Measurements from ENCODE around the gene HSFX2.
"Not testable (repeated sequence)": the region's sequence is repeated elsewhere in the genome, so short reads cannot be mapped to it uniquely, and the experiment has no call there.

HSFX2 gene, protein sequence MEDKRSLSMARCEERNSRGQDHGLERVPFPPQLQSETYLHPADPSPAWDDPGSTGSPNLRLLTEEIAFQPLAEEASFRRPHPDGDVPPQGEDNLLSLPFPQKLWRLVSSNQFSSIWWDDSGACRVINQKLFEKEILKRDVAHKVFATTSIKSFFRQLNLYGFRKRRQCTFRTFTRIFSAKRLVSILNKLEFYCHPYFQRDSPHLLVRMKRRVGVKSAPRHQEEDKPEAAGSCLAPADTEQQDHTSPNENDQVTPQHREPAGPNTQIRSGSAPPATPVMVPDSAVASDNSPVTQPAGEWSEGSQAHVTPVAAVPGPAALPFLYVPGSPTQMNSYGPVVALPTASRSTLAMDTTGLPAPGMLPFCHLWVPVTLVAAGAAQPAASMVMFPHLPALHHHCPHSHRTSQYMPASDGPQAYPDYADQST

DNA sequence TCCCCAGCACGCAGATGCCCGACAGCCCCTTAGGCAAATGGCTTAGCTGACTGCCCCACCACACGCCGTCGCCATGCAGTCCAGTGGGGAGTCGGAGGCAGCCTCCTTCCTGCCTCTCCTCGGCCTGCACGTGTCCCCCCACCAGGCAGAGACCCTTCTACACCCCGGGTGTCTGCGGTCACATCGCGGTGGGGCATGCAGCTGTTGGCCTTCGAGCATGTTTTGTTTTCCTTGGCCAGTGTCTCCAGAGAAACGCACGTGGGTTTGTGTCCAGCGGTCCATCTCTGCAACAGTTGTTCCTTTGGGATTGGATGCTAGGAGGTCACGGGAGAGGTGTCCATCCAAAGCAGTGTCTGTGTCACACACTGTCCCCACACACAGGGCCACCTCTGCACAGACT lies at the start of gene HSFX2:
HSFX2 (minus strand) TSS at position 101 of the 400 bp plus-strand sequence. CDS start 614 bp downstream, outside the sequence.
- H3K4me1 Mint-ChIP-seq (ENCODE audit: low read depth); H3K4me3 Mint-ChIP-seq; H3K27ac Mint-ChIP-seq; H3K27me3 Mint-ChIP-seq; H3K9me3 Mint-ChIP-seq (ENCODE audit: low read depth); H3K36me3 Mint-ChIP-seq: not testable (repeated sequence)

DNA sequence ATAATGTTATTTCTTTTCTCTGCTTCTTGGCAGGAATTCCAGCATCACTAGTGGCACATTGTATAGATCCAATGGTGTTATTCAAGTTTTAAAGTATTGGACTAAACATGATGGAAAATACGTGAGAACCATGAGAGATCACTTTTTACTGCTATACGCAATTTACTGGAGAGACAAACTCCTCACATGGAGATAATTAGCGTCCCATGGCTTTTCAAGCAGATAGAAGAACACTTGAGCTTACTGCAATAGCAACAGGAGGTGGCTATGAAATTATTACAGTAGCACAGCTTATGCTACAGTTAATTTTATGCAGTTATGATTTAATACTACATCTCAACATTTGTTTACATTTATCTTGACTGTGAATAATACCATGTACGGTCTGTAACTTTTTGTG lies 48.4 kb upstream of the HSFX2 start:
- no peaks in the 10 kb centered on the region for H3K36me3 Mint-ChIP-seq
- no peak overlapping the region for H3K4me3 Mint-ChIP-seq
- peaks cover 4% of the 10 kb centered on the region for H3K4me1 Mint-ChIP-seq (ENCODE audit: low read depth)
- H3K27ac Mint-ChIP-seq: no peak overlapping the region
- H3K9me3 Mint-ChIP-seq (ENCODE audit: low read depth): no peaks in the 10 kb centered on the region
- peaks cover 1% of the 10 kb centered on the region for H3K27me3 Mint-ChIP-seq

DNA sequence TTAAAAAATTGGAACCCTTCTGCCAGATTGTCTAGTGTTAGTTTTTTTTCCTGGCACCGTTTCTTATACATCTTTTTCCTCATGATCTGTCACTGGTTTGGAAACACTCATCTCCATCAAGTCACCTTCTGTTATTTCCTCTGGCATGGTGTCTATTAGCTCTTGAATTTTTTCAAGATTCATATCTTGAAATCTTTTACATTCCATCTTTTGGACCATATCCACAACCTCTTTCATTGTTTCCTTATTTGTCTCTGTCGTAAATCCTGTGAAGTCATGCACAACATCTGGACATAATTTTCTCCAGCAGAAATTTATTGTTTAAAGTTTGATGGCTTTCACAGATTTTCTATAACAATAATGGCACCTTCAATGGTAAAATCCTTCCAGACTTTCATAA lies 46.7 kb upstream of the HSFX2 start:
- Mint-ChIP-seq H3K27ac (no peak overlapping the region), H3K36me3 (no peaks in the 10 kb centered on the region), H3K4me1 (ENCODE audit: low read depth) (peaks cover 4% of the 10 kb centered on the region), H3K4me3 (no peak overlapping the region), H3K9me3 (ENCODE audit: low read depth) (no peaks in the 10 kb centered on the region), H3K27me3 (peaks cover 1% of the 10 kb centered on the region)

DNA sequence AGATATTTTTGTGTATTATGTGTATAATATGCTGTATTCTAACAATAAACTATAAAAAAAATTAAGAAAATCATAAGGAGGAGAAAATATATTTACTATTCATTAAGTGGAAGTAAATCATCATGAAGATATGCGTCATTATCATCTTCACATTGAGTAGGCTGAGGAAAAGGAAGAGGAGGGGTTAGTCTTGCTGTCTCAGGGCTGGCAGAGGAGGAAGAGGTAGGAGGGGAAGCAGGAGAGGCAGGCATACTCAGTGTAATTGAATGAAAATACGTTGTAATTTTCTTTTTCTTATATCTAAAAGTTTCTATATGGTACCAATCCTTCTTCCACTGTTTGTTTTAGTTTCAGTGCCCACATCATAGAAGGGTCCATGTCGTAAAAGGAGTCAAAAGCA lies 46.3 kb upstream of the HSFX2 start:
- Mint-ChIP-seq H3K4me3 (no peak overlapping the region), H3K9me3 (ENCODE audit: low read depth) (no peaks in the 10 kb centered on the region), H3K36me3 (no peaks in the 10 kb centered on the region), H3K27ac (no peak overlapping the region), H3K4me1 (ENCODE audit: low read depth) (peaks cover 4% of the 10 kb centered on the region), H3K27me3 (peaks cover 1% of the 10 kb centered on the region)

DNA sequence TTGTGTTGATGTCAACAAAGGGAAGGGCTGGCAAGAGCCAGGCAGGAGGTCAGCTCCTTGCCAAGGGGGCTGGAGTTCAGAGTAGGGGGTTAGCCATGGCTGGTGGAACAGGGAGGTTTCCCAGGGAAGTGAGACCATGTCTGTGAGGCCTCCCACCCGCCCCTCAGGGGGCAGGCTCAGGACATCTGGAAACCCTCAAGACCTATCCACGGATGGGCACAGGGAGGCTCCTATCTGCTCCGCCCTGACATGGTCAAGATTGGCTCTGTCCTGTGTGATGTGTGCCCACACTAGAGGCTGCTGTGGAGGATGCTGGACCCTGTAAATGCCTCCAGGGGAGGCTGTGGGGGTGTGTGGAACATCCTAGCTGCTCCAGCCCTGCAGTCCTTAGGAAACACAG lies 44.5 kb upstream of the HSFX2 start:
- Mint-ChIP-seq H3K27me3 (peaks cover 1% of the 10 kb centered on the region), H3K4me3 (no peak overlapping the region), H3K27ac (no peak overlapping the region), H3K4me1 (ENCODE audit: low read depth) (peaks cover 4% of the 10 kb centered on the region), H3K36me3 (no peaks in the 10 kb centered on the region), H3K9me3 (ENCODE audit: low read depth) (no peaks in the 10 kb centered on the region)

DNA sequence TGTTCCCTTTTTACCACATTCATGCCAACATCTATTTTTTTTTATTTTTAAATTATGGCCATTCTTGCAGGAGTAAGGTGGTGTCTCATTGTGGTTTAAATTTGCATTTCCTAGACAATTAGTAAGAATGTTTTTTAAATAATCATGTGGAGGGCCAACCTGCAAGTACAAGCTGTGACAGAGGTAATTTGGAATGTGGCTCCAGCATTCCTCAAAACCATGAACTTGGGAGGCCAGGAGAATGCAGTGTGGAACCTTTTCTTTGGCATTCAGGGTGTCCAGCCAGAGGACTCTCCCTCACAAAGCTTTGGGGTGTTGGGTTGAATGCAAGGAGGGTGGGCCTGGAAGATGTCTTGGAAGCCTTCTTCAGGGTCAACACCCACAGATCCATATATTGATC lies 43.7 kb upstream of the HSFX2 start:
- Mint-ChIP-seq H3K27ac (no peak overlapping the region), H3K36me3 (no peaks in the 10 kb centered on the region), H3K4me3 (no peak overlapping the region), H3K9me3 (ENCODE audit: low read depth) (no peaks in the 10 kb centered on the region), H3K27me3 (peaks cover 1% of the 10 kb centered on the region), H3K4me1 (ENCODE audit: low read depth) (peaks cover 4% of the 10 kb centered on the region)

DNA sequence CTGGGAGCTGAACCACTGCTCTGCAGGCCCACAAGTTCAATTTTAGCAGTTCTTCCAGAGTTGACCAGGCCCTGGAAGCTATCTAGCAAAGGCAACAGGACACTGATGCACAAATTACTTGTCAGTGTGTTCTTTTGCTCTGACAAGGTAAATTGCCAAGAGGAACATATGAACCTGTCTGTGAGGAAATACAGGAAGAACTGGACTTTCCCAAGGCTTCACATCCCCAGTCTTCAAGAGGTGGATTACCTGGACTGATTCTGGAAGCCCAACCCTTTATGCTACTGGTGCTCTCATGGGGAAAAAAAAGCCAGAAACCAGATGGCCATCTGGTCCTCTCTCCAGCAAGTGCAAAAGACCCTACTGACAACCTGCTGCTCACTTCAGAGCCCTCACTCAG lies 38.4 kb upstream of the HSFX2 start:
- Mint-ChIP-seq H3K27ac (no peak overlapping the region), H3K9me3 (ENCODE audit: low read depth) (no peaks in the 10 kb centered on the region)

DNA sequence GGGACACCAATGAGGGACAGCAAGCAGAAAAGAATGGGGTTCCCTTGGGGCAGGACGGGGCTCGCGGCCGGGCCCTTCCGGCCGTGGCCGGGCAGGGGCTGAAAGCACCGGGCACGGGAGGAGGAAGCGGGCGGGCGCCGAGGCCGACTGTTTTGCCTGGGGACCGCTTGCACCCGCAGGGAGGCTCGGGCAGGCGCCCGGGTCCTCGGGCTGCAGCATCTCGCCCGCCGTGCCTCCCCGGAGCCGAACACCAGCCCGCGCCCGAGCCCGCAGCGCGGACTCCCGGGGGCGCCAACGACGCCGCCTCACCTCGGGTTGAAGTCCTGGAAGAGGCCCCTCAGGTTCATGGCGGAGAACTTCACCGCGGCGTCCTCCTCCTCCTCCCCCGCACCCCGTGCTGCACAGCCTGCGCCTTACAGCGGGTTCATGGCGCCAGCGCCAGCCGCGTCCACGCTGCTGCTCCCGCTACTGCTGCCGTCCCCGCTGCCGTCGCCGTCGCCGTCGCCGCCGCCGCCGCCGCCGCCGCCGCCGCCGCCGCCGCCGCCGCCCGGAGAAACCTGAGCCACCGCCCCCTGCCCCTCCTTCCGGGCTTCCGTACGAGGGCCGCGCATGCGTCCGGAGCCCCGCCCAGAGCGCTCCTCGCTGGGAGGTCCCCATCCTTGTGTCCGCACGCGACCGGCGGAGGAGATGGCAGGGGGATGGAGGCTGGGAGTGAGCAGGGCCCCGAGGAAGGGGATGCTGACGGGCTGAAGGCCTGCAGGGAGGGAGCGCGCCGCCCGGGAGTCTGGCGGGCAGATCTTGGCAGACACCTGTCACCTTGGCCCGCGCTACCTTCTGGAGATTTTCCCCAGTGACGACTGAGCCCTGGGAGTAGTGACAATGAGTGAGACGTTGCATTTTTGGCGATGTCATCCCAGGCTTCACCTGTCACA lies 36.4 kb upstream of the HSFX2 start, which contains the start of gene TMEM185A:
TMEM185A (minus strand) TSS at position 559 of the 932 bp plus-strand sequence; CDS start at position 347, 212 bp downstream.
- Mint-ChIP-seq H3K27me3 (no peaks in the 10 kb centered on the region), H3K4me3 (peak within 1 kb of the TSS; percentile 95), H3K27ac (peak within 1 kb of the TSS; percentile 81), H3K4me1 (ENCODE audit: low read depth) (peaks cover 38% of the 10 kb centered on the region), H3K9me3 (ENCODE audit: low read depth) (no peaks in the 10 kb centered on the region), H3K36me3 (no peaks in the 10 kb centered on the region)

More for the DNA sequence above, 38.4 kb upstream of the HSFX2 start:
- no peak overlapping the region for H3K4me3 Mint-ChIP-seq
- H3K36me3 Mint-ChIP-seq: no peaks in the 10 kb centered on the region
- peaks cover 27% of the 10 kb centered on the region for H3K4me1 Mint-ChIP-seq (ENCODE audit: low read depth)
- no peaks in the 10 kb centered on the region for H3K27me3 Mint-ChIP-seq

DNA sequence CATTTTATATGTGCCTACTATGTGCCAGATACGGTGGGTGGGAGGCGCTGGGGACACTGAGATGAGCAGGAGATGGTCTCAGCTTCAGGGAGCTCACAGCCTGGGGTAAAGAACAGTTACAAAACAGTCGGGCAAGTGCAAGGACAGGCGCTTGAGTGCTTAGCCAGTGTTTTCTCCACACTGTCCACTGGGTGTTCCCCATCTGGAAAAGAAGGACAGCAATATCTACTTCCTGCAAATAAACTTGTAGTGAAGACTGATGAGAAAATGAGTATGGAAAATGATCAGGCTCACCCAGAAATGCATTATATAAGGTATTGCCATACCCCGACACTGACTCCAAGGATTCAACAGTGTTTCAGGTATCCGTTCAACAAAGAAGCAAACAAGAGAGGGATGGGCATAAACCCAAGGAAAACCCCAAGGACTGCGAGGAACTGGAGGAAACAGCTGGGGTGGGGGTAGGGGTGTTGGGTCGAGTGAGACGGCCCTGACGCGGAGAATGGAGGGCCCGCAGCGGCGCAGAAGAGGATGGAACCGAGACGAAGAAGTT lies 35.6 kb upstream of the HSFX2 start:
- H3K9me3 Mint-ChIP-seq (ENCODE audit: low read depth): no peaks in the 10 kb centered on the region
- no peaks in the 10 kb centered on the region for H3K27me3 Mint-ChIP-seq

DNA sequence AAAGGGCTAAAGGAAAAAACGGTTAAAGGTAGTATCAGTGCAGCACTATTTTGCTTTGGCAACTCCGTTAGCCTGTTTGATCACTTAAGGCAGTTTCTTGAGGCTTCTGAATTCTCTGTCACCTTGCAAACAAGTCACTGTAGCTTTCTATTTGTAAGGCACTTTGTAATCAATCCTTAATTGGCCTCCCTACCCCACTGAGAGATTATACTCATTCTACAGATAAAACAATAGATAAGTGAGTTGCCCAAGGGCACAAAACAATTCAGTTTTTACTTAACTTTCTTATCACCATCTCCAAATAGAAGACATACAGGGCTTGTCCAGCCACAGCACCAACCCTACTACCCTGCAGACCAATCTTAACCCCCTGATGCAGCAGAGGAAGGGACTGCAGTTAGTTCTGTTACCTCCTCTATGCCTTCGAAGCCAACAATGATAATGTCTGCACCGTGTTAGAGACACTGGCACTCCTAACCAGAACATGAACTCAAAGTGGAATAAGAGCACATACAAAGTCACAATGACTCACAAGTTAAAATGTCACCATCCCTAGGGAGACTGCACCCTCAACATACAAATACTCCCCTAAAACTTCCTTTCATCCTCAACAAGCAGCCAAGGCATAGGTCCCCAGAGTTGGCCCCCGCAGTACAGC lies 34.7 kb upstream of the HSFX2 start:
- H3K9me3 Mint-ChIP-seq (ENCODE audit: low read depth): no peaks in the 10 kb centered on the region
- H3K36me3 Mint-ChIP-seq: no peaks in the 10 kb centered on the region
- H3K27ac Mint-ChIP-seq: peak overlapping the region; percentile 51

More for the DNA sequence above, 35.6 kb upstream of the HSFX2 start:
- Mint-ChIP-seq H3K4me3 (peak overlapping the region; percentile 95), H3K27ac (peak overlapping the region; percentile 81), H3K36me3 (no peaks in the 10 kb centered on the region), H3K4me1 (ENCODE audit: low read depth) (peaks cover 44% of the 10 kb centered on the region)

DNA sequence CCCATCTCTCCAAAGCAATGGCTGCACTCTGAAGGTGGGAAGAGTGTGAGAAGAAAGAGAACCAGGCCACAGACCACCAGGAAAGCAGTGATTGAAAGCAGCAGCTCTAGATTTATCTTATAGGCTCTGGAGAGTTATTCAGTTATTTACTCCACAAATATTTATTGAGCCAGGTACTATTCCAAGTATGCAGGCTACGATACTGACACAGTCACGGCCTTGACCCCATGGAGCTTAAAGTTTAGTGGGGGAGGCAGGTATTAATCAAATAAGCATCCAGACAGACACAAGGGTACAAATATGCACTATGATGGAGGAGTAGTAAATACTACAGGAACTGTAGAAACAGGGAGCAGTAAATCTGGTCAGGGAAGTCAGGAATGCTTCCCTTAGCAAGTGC lies 33.7 kb upstream of the HSFX2 start:
- Mint-ChIP-seq H3K27me3 (no peaks in the 10 kb centered on the region), H3K4me3 (peak overlapping the region; percentile 25), H3K9me3 (ENCODE audit: low read depth) (no peaks in the 10 kb centered on the region), H3K4me1 (ENCODE audit: low read depth) (peaks cover 60% of the 10 kb centered on the region), H3K27ac (peak overlapping the region; percentile 5), H3K36me3 (no peaks in the 10 kb centered on the region)

More for the DNA sequence above, 34.7 kb upstream of the HSFX2 start:
- Mint-ChIP-seq H3K4me1 (ENCODE audit: low read depth) (peaks cover 52% of the 10 kb centered on the region), H3K27me3 (no peaks in the 10 kb centered on the region), H3K4me3 (peak overlapping the region; percentile 95)

DNA sequence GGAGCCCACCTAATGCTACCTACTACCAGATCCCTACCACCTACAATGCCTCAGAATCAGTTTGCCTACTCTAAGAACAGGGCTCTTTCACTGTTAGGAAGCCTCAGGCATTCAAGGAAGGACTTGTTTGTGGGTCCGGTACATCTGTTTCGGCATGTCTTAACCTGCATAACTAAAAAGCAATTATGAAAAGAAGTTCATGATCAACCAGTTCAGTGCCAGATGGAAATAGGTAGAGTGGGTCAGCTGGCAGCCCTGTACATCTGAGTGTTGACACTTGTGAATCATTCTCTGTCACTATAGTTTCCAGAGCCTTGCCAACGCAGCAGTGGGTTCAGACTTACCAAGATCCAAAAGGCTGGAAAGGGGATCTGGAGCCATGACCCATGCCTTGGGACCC lies 33.2 kb upstream of the HSFX2 start:
- Mint-ChIP-seq H3K9me3 (ENCODE audit: low read depth) (no peaks in the 10 kb centered on the region), H3K27ac (no peak overlapping the region), H3K4me1 (ENCODE audit: low read depth) (peaks cover 62% of the 10 kb centered on the region), H3K4me3 (no peak overlapping the region), H3K27me3 (no peaks in the 10 kb centered on the region), H3K36me3 (no peaks in the 10 kb centered on the region)

DNA sequence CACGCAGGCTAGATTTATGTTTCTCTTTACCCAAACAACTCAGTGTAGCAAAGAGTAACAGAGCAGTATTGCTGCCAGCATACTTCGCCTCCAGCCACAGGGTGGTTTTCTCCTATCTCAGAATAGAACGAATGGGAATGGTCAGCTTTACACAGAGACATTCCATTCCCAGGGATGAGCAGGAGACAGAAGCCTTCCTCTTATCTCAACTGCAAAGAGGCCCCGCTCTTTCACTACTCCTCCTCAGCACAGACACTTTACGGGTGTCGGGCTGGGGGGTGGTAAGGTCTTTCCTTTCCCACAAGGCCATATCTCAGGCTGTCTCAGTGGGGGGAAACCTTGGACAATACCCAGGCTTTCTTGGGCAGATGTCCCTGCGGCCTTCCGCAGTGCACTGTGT lies 31.7 kb upstream of the HSFX2 start:
- peaks cover 60% of the 10 kb centered on the region for H3K4me1 Mint-ChIP-seq (ENCODE audit: low read depth)
- H3K36me3 Mint-ChIP-seq; H3K9me3 Mint-ChIP-seq (ENCODE audit: low read depth); H3K4me3 Mint-ChIP-seq; H3K27me3 Mint-ChIP-seq; H3K27ac Mint-ChIP-seq: not testable (repeated sequence)

DNA sequence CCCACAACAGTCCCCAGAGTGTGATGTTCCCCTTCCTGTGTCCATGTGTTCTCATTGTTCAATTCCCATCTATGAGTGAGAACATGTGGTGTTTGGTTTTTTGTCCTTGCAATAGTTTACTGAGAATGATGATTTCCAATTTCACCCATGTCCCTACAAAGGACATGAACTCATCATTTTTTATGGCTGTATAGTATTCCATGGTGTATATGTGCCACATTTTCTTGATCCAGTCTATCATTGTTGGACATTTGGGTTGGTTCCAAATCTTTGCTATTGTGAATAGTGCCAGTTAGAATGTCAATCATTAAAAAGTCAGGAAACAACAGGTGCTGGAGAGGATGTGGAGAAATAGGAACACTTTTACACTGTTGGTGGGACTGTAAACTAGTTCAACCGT lies 24.5 kb upstream of the HSFX2 start:
- not testable (repeated sequence) for H3K4me3 Mint-ChIP-seq; H3K36me3 Mint-ChIP-seq; H3K27me3 Mint-ChIP-seq; H3K27ac Mint-ChIP-seq; H3K9me3 Mint-ChIP-seq (ENCODE audit: low read depth)
- peaks cover 24% of the 10 kb centered on the region for H3K4me1 Mint-ChIP-seq (ENCODE audit: low read depth)
